OCI-LY1 (cell line): Measurements from ENCODE around the gene KRT80.

Experiments used
- CTCF ChIP-seq: fragments of 200-600 bp; sonication (generic), shearing (Covaris generic); IDR thresholded peaks from 2 replicates; pipeline ENCODE4 v1.5.1; 2017; ENCODE audit warnings: mild to moderate bottlenecking, antibody characterized with exemption, low read length, moderate library complexity, mixed read lengths
- EZH2 ChIP-seq: fragments of 200-600 bp; sonication (generic), shearing (Covaris generic); IDR thresholded peaks from 2 replicates; pipeline ENCODE4 v1.8.0; 2017; ENCODE audit warnings: borderline replicate concordance, mixed run types, mild to moderate bottlenecking, antibody characterized with exemption, low read length, moderate library complexity, mixed read lengths

DNA sequence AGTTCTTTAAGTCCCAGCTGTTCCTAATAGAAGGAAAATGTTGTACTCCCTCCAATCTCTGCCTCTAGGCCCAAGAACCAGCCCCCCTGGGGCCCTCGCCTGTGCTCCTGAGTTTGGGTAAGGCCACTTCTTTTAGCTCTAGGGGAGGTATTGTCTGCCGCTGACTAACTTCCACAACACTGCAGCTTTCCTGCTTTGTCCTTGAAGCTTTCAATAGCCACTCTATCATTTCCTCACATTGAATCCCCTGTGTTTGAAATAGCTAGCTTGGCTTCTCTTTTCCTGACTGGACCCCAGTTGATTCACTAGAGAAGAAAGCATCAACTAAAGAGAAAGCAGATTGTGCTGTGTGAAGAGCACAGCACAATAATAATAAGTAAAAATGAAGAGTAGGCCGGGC lies 28.8 kb downstream of the KRT80 start:
- TF ChIP-seq CTCF (no peak), EZH2 (no peak)
